ENCODE results near the gene CCT7. TPM values are rescaled to one million over a fixed set of nuclear protein-coding genes. Genes with fewer than 3 reads are reported as not detected.
"Not testable (repeated sequence)": the region's sequence is repeated elsewhere in the genome, so short reads cannot be mapped to it uniquely, and the experiment has no call there.

CCT7 gene
- total and polyA plus RNA-seq, 4 donors: 129 to 207 (median 178) TPM

- 96 to 98% methylated on average over 4 of the region's 4 CpGs for WGBS, 2 donors
- Histone ChIP-seq H3K27me3 (ENCODE audit: control insufficient read depth in 3 of 3, insufficient read depth in 3 of 3, low read length in 2 of 3) (peaks cover 0 to 4% (median 3%) of the 10 kb centered on the region in 3 donors), H3K4me3 (no peak overlapping the region), H3K27ac (ENCODE audit: low read depth in 1 of 2, low read length in 1 of 2) (no peak overlapping the region), H3K9ac (ENCODE audit: insufficient read depth in 1 of 2, low read length in 2 of 2) (no peak overlapping the region), H3K36me3 (ENCODE audit: control insufficient read depth in 4 of 4, insufficient read depth in 4 of 4, low read length in 4 of 4) (peaks cover 0 to 3% (median 0%) of the 10 kb centered on the region in 4 donors), H3K4me1 (ENCODE audit: control insufficient read depth in 5 of 5, insufficient read depth in 5 of 5, low read length in 5 of 5) (peaks cover 0 to 3% (median 0%) of the 10 kb centered on the region in 5 donors), H3K9me3 (ENCODE audit: control insufficient read depth in 4 of 4, insufficient read depth in 3 of 4, low read length in 3 of 4) (no peaks in the 10 kb centered on the region)
- ATAC-seq (ENCODE audit: insufficient read depth, low FRiP score) (no peak), DNase-seq (no peak)
- no peak for TF ChIP-seq CTCF (IDR thresholded peaks at IDR 0.05; ENCODE audit: control extremely low read depth, extremely low read depth)
Observed at GRCh38 chr2:73262108-73262651, 28.1 kb downstream of the CCT7 start.

- not testable (repeated sequence) for H3K4me1 ChIP-seq (ENCODE audit: control insufficient read depth in 5 of 5, insufficient read depth in 5 of 5, low read length in 5 of 5); H3K9ac ChIP-seq (ENCODE audit: insufficient read depth in 1 of 2, low read length in 2 of 2); H3K9me3 ChIP-seq (ENCODE audit: control insufficient read depth in 4 of 4, insufficient read depth in 3 of 4, low read length in 3 of 4); ATAC-seq (ENCODE audit: insufficient read depth, low FRiP score); H3K4me3 ChIP-seq; H3K36me3 ChIP-seq (ENCODE audit: control insufficient read depth in 4 of 4, insufficient read depth in 4 of 4, low read length in 4 of 4); DNase-seq; H3K27ac ChIP-seq (ENCODE audit: low read depth in 1 of 2, low read length in 1 of 2)
- WGBS, 2 donors: 91 to 94% methylated on average over 18 of the region's 18 CpGs
- H3K27me3 ChIP-seq (ENCODE audit: control insufficient read depth in 3 of 3, insufficient read depth in 3 of 3, low read length in 2 of 3): peaks cover 0 to 11% (median 4%) of the 10 kb centered on the region in 3 donors
Observed at GRCh38 chr2:73262691-73263429, 28.8 kb downstream of the CCT7 start.

DNA sequence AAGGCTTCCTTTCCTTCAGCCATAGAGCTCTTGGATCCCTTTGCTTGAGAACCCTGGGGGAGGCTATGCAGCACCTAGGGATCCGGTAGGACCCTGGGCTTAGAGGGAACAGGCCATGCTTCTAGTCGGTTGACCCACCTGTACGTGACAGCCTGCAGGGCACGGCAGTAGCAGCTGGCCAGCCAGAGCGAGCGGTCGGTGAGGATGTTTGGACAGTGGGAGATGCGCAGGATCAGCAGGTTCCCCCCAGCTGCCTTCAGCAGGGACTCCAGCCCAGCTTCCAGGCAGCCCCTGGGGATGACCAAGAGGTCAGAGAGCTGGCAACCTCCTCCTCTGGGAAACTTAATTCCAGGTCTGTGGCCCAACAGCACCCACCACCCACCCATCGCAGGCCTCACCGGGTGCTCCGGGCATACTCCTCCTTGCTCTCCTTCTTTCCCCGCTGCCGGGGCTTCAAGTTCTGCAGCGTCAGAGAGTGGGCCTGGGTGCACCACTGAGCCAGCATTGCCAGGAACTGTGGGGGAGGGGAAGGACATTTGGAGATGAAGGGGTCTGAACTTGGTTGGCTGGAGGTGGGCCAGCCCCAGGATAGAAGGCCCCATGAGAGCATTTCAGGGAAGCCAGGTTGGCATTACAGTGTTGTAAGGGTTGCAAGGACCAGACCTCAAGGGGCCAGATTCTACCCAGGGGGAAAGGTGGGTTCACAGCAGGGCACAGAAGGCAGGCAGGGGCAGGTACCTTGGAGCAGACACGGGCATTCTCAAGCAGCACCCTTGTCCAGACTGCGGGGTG, 29.6 kb downstream of the CCT7 start:
- 95 to 96% methylated on average over 16 of the region's 16 CpGs for WGBS, 2 donors
- ATAC-seq (ENCODE audit: insufficient read depth, low FRiP score) (no peak), DNase-seq (no peak)
- peaks cover 0 to 19% (median 13%) of the 10 kb centered on the region in 3 donors for H3K27me3 ChIP-seq (ENCODE audit: control insufficient read depth in 3 of 3, insufficient read depth in 3 of 3, low read length in 2 of 3)
- peaks cover 0 to 7% (median 0%) of the 10 kb centered on the region in 5 donors for H3K4me1 ChIP-seq (ENCODE audit: control insufficient read depth in 5 of 5, insufficient read depth in 5 of 5, low read length in 5 of 5)
- peaks cover 0 to 3% (median 0%) of the 10 kb centered on the region in 4 donors for H3K36me3 ChIP-seq (ENCODE audit: control insufficient read depth in 4 of 4, insufficient read depth in 4 of 4, low read length in 4 of 4)
- H3K9me3 ChIP-seq (ENCODE audit: control insufficient read depth in 4 of 4, insufficient read depth in 3 of 4, low read length in 3 of 4): peaks cover 0 to 4% (median 0%) of the 10 kb centered on the region in 4 donors
- H3K9ac ChIP-seq (ENCODE audit: insufficient read depth in 1 of 2, low read length in 2 of 2): no peak overlapping the region
- no peak for TF ChIP-seq CTCF (IDR thresholded peaks at IDR 0.05; ENCODE audit: control extremely low read depth, extremely low read depth)
- no peak overlapping the region for H3K27ac ChIP-seq (ENCODE audit: low read depth in 1 of 2, low read length in 1 of 2)
- no peak overlapping the region for H3K4me3 ChIP-seq

DNA sequence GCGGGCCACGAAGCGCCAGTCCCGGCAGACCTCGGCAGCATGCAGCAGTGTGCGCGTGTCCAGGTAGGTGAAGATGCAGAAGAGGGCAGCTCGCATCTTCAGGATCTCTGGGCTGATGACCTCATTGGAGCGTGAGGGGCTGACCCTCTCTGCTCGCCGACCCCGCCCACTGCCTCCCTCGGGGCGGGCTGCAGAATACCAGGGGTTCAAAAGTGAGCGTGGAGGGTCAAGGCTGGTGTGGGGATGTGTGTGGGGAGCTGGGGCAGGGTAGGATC, 30.2 kb downstream of the CCT7 start:
- no peak overlapping the region for H3K4me3 ChIP-seq
- no peak for DNase-seq
- H3K4me1 ChIP-seq (ENCODE audit: control insufficient read depth in 5 of 5, insufficient read depth in 5 of 5, low read length in 5 of 5): peaks cover 0 to 11% (median 0%) of the 10 kb centered on the region in 5 donors
- no peak overlapping the region for H3K9ac ChIP-seq (ENCODE audit: insufficient read depth in 1 of 2, low read length in 2 of 2)
- 91 to 94% methylated on average over 15 of the region's 15 CpGs for WGBS, 2 donors
- peaks cover 0 to 3% (median 0%) of the 10 kb centered on the region in 4 donors for H3K36me3 ChIP-seq (ENCODE audit: control insufficient read depth in 4 of 4, insufficient read depth in 4 of 4, low read length in 4 of 4)
- ATAC-seq (ENCODE audit: insufficient read depth, low FRiP score): no peak
- H3K27me3 ChIP-seq (ENCODE audit: control insufficient read depth in 3 of 3, insufficient read depth in 3 of 3, low read length in 2 of 3): peaks cover 0 to 20% (median 14%) of the 10 kb centered on the region in 3 donors
- H3K27ac ChIP-seq (ENCODE audit: low read depth in 1 of 2, low read length in 1 of 2): no peak overlapping the region
- no peak for TF ChIP-seq CTCF (IDR thresholded peaks at IDR 0.05; ENCODE audit: control extremely low read depth, extremely low read depth)
- H3K9me3 ChIP-seq (ENCODE audit: control insufficient read depth in 4 of 4, insufficient read depth in 3 of 4, low read length in 3 of 4): peaks cover 0 to 4% (median 0%) of the 10 kb centered on the region in 4 donors
